GM12875 (cell line): ENCODE data around the gene LOXL1.
"Not testable (repeated sequence)": the region's sequence is repeated elsewhere in the genome, so short reads cannot be mapped to it uniquely, and the experiment has no call there.

Experiments
- H3K4me3 ChIP-seq: one replicate; pipeline ENCODE4 v1.5.1; 2011; ENCODE audit warnings: low read depth, low read length, control low read depth
- CTCF ChIP-seq: IDR thresholded peaks from 2 replicates; pipeline ENCODE4 v1.5.1; 2011; ENCODE audit warnings: low read depth, mild to moderate bottlenecking, control low read depth, inconsistent platforms, low read length, moderate library complexity, borderline replicate concordance; ENCODE audit not compliant: insufficient read depth

Gene LOXL1

GRCh38 chr15:73955861-73956742, 29.8 kb downstream of the LOXL1 start:
- no peak overlapping the region for H3K4me3 ChIP-seq
- TF ChIP-seq CTCF = no peak

- H3K4me3 ChIP-seq = no peak overlapping the region
- TF ChIP-seq CTCF = no peak
Observed at GRCh38 chr15:73956743-73957135, 30.5 kb downstream of the LOXL1 start.

GRCh38 chr15:73957276-73957675, 31.0 kb downstream of the LOXL1 start:
- no peak overlapping the region for H3K4me3 ChIP-seq
- no peak for TF ChIP-seq CTCF

- TF ChIP-seq CTCF = no peak
- no peak overlapping the region for H3K4me3 ChIP-seq
Observed at GRCh38 chr15:73957785-73958184, 31.5 kb downstream of the LOXL1 start.

GRCh38 chr15:73959012-73959581, 32.8 kb downstream of the LOXL1 start:
- H3K4me3 ChIP-seq = no peak overlapping the region
- no peak for TF ChIP-seq CTCF

- no peak overlapping the region for H3K4me3 ChIP-seq
- no peak for TF ChIP-seq CTCF
Observed at GRCh38 chr15:73959801-73960200, 33.5 kb downstream of the LOXL1 start.

GRCh38 chr15:73960472-73961070, 34.3 kb downstream of the LOXL1 start:
- not testable (repeated sequence) for H3K4me3 ChIP-seq
